Measurements from ENCODE around the gene GLB1L2.

DNA sequence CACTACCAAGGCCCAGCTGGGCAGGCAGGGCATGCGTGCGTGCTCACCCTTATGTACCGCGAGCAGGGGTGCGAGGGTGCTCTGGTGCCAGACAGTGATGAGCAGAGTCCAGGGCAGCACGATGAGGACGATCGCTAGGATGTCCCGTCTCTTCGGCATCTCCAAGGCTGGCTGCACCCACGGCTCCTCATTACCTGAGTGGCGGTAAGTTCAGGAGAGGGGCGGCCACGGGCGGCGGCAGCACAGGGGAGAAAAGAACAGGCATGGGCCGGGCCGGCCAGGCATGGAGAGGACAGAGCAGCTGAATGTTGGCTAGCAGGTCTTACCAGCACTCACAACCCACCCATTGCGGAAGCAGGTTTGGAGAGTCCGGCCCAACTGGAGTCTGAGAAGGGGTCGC is 55.7 kb downstream of the GLB1L2 start:
- TF ChIP-seq, protein P1, sequence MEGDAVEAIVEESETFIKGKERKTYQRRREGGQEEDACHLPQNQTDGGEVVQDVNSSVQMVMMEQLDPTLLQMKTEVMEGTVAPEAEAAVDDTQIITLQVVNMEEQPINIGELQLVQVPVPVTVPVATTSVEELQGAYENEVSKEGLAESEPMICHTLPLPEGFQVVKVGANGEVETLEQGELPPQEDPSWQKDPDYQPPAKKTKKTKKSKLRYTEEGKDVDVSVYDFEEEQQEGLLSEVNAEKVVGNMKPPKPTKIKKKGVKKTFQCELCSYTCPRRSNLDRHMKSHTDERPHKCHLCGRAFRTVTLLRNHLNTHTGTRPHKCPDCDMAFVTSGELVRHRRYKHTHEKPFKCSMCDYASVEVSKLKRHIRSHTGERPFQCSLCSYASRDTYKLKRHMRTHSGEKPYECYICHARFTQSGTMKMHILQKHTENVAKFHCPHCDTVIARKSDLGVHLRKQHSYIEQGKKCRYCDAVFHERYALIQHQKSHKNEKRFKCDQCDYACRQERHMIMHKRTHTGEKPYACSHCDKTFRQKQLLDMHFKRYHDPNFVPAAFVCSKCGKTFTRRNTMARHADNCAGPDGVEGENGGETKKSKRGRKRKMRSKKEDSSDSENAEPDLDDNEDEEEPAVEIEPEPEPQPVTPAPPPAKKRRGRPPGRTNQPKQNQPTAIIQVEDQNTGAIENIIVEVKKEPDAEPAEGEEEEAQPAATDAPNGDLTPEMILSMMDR (IDR thresholded peaks at IDR 0.05), result no peak
- no peak for TF ChIP-seq POLR2AphosphoS5 (IDR thresholded peaks at IDR 0.05)
- no peak for TF ChIP-seq POLR2A (IDR thresholded peaks at IDR 0.05)

Measured in sigmoid colon (tissue), 4 donors.